Activated CD4-positive, alpha-beta T cell treated with anti-CD3 and anti-CD28 coated beads, Interleukin-2, amount 10 ng/mL, durations not matched to agents 7 days and 5 days (primary cell): ENCODE measurements around the gene PLXDC2. TPM values are rescaled to one million over a fixed set of nuclear protein-coding genes. Genes with fewer than 3 reads are reported as not detected.

Source experiments
- CTCF ChIA-PET: fragments of 350-600 bp; sonication (Branson Sonifier 250); formaldehyde crosslinking; loops from one replicate; lab custom pipeline; 2021; ENCODE audit warnings: antibody characterized with exemption; lab: Charles Lee
- POLR2A ChIA-PET: fragments of 350-600 bp; sonication (Branson Sonifier 250); formaldehyde crosslinking; loops from one replicate; lab custom pipeline; 2021; ENCODE audit warnings: antibody characterized with exemption; lab: Charles Lee
- DNase-seq: peaks from one replicate; pipeline ENCODE4 v3.0.0-alpha.2; 2020
- H3K27ac Mint-ChIP-seq: one replicate; pipeline ENCODE4 v1.8.0; 2021; ENCODE audit warnings: mild to moderate bottlenecking, moderate library complexity, mixed read lengths
- H3K27me3 Mint-ChIP-seq: one replicate; pipeline ENCODE4 v1.8.0; 2021; ENCODE audit warnings: mixed read lengths
- H3K36me3 Mint-ChIP-seq: one replicate; pipeline ENCODE4 v1.8.0; 2021; ENCODE audit warnings: low read depth, mixed read lengths
- H3K4me1 Mint-ChIP-seq: one replicate; pipeline ENCODE4 v1.8.0; 2021; ENCODE audit warnings: mixed read lengths
- H3K4me3 Mint-ChIP-seq: one replicate; pipeline ENCODE4 v1.8.0; 2021; ENCODE audit warnings: mild to moderate bottlenecking, moderate library complexity, mixed read lengths
- H3K9me3 Mint-ChIP-seq: one replicate; pipeline ENCODE4 v1.8.0; 2021; ENCODE audit warnings: mixed read lengths
- total RNA-seq, 2 experiments: library from RNA; stranded (reverse); gene quantifications; one replicate each; pipeline ENCODE4 v1.2.3, GENCODE V29; 2021

The PLXDC2 gene
- total RNA-seq, 2 experiments from 2014 or later, result not detected

DNA sequence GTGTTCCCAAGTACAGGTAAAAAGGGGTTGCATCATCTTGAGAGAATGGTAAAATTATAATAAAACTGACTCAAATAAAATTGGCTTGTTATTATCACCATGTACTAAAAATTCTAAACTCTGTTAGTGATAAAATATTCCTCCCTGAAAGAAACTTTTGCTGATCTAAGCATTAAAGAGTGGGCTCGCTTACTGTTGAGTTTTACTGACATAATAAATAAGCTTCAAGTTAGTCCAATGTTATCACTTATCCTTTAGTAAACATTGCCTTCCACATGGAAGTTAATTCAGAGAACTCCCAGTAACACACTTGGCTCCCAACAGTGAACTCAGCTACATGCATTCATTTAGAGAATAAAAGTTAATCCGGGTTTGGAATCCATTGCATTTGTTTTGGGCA lies 456.4 kb downstream of the PLXDC2 start:
- Mint-ChIP-seq H3K36me3 (no peaks in the 10 kb centered on the region), H3K4me3 (no peak overlapping the region), H3K4me1 (no peaks in the 10 kb centered on the region), H3K9me3 (no peaks in the 10 kb centered on the region), H3K27me3 (no peaks in the 10 kb centered on the region), H3K27ac (no peak overlapping the region)
- no peak for DNase-seq
- CTCF ChIA-PET, result no interaction called here
- POLR2A ChIA-PET, result no interaction called here

DNA sequence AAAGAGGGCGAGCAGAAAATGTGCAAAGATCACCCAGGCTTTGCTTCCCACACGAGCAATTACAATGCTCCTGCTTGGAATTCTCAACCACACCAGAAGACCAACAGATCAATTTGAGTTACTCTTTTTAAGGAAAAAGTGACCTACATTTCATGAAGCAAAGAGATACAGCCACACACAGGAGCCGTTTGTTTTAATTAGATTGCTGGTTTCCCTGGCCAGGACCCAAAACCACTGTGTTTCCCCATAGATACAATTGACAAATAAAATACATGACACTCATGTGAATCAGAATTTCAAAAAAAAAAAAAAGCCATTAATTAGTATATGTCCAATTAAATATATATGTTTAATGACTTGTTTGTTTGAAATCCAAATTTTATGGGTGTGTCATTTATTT lies 458.3 kb downstream of the PLXDC2 start:
- H3K4me3 Mint-ChIP-seq, result no peak overlapping the region
- H3K4me1 Mint-ChIP-seq, result no peaks in the 10 kb centered on the region
- H3K27me3 Mint-ChIP-seq, result no peaks in the 10 kb centered on the region
- no peaks in the 10 kb centered on the region for H3K9me3 Mint-ChIP-seq
- CTCF ChIA-PET, result no interaction called here
- H3K27ac Mint-ChIP-seq, result no peak overlapping the region
- POLR2A ChIA-PET, result no interaction called here
- no peaks in the 10 kb centered on the region for H3K36me3 Mint-ChIP-seq
- DNase-seq, result no peak

DNA sequence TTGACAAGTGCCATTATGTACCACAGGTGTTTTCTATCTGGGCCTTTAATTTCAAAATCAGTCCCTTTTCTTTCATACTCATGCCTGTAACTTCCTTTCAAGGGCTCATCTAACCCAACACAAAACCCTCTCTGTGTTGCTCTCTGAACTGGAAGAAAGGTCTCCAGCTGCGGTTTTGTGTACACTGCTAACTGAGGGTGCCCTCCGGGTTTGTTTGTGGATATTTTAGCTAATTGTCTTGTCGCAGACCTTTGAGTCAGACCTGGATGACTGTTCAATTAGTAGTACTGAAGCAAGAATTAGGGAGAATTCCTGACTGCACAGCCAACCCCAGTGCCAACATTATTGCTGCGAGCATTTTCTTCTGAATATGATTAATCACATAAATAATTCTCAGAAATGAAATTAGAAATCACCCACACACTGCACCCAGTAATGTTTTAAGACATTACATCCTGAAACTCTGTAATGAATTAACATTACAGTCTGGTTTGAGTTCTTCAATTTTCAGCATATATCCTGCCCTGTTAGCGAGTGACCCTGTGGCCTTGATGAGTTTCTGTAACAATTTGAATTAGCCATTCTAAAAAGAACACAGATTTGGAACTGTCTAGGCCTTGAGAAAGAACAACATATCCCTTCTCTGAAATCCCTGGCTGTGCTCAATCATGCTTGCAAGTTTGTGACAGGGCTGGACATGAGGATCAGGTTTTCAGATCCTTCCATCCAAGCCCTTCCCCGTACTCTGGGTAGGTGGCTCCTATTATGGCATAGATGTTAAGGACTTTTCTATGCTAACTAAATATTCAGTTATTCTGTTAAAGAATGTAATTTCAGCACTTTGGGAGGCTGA lies 460.1 kb downstream of the PLXDC2 start:
- ChIA-PET CTCF (no interaction called here), POLR2A (interaction anchor here (0.6 kb wide), 1 partner anchor 621 kb away, joined by 6 read pairs; no protein-coding TSS in a partner anchor)
- no peak overlapping the region for H3K4me3 Mint-ChIP-seq
- H3K9me3 Mint-ChIP-seq, result no peaks in the 10 kb centered on the region
- no peak for DNase-seq
- H3K36me3 Mint-ChIP-seq, result no peaks in the 10 kb centered on the region
- no peak overlapping the region for H3K27ac Mint-ChIP-seq
- H3K27me3 Mint-ChIP-seq, result no peaks in the 10 kb centered on the region
- no peaks in the 10 kb centered on the region for H3K4me1 Mint-ChIP-seq

DNA sequence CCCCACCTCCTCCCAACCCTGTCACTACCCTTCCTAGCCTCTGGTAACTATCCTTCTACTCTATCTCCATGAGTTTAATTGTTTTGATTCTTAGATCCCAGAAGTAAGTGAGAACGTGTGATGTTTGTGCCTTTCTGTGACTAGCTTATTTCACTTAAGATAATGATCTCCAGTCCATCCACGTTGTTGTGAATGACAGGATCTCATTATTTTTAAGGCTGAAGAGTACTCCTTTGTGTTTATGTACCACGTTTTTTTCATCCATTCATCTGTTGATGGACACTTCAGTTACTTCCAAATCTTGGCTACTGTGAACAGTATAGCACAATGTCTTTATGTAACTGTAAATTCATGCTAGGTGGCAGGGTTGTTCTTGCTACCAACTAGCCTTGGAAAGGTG lies 461.6 kb downstream of the PLXDC2 start:
- Mint-ChIP-seq H3K9me3 (no peaks in the 10 kb centered on the region), H3K27ac (no peak overlapping the region), H3K27me3 (no peaks in the 10 kb centered on the region), H3K4me3 (no peak overlapping the region), H3K4me1 (no peaks in the 10 kb centered on the region), H3K36me3 (no peaks in the 10 kb centered on the region)
- DNase-seq, result no peak
- CTCF ChIA-PET, result no interaction called here
- POLR2A ChIA-PET, result no interaction called here

DNA sequence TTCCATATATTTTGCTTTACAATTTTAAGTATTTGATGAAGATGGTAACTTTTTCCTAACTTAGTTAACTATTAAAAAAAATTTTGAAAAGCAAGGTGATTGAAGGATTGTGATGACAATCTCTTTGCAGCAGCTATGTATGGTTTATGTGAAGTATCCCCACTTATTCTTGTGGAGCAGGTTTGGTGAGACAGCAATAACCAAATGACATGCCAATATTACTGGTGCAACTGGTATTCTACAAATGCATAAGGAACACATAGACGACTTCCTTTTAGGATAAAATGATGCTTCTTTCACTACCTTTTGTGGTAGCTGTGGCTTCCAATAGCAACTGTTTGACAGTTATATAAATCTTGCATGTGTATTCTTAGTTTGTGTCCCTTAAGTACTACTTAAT lies 465.3 kb downstream of the PLXDC2 start:
- no peaks in the 10 kb centered on the region for H3K27me3 Mint-ChIP-seq
- no peak overlapping the region for H3K4me3 Mint-ChIP-seq
- no peaks in the 10 kb centered on the region for H3K4me1 Mint-ChIP-seq
- ChIA-PET POLR2A (no interaction called here), CTCF (no interaction called here)
- no peak overlapping the region for H3K27ac Mint-ChIP-seq
- no peaks in the 10 kb centered on the region for H3K9me3 Mint-ChIP-seq
- DNase-seq, result no peak
- H3K36me3 Mint-ChIP-seq, result no peaks in the 10 kb centered on the region

DNA sequence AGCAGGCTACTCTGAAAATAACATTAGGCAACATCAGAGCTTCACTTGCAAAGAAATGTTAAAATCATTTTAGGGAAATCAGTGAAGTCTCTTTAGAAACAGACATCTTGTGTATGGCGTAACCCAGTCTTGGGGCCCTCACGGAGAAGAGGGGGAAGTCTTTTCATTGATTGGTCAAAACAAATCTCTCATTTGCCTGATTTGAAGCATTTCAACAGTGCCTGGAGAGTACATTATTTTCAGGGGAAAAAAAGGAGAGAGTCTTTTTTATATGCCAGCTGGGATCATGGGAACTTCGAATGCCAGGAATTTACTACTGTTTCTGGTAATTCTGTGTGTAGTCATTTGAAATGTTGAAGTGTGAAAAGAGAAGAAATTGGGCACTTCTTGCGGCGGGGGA lies 471.4 kb downstream of the PLXDC2 start:
- no peaks in the 10 kb centered on the region for H3K4me1 Mint-ChIP-seq
- no peaks in the 10 kb centered on the region for H3K36me3 Mint-ChIP-seq
- H3K4me3 Mint-ChIP-seq, result no peak overlapping the region
- no peak overlapping the region for H3K27ac Mint-ChIP-seq
- CTCF ChIA-PET, result no interaction called here
- POLR2A ChIA-PET, result no interaction called here
- DNase-seq, result no peak
- H3K27me3 Mint-ChIP-seq, result no peaks in the 10 kb centered on the region
- peaks cover 6% of the 10 kb centered on the region for H3K9me3 Mint-ChIP-seq

DNA sequence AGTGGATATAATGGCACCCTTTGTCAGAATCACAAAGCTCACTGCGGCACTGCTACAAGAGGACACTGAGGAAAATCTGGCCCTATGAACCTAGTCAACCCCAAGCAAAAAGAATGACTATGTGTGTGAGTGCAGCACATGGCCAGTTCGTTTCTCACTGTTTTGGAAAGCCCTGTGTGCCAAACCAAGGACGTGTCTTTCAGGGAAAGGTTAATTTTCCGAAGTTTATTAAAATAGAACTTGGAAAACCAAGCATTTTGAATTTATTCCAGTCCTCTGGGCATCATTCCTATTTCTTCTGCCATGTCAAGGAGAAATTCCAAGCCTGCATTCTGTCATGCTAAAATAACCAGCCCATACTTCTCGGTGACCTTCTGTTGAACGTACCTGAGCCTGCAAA lies 471.8 kb downstream of the PLXDC2 start:
- Mint-ChIP-seq H3K27me3 (no peaks in the 10 kb centered on the region), H3K9me3 (peaks cover 6% of the 10 kb centered on the region), H3K4me1 (no peaks in the 10 kb centered on the region), H3K27ac (no peak overlapping the region), H3K4me3 (no peak overlapping the region), H3K36me3 (no peaks in the 10 kb centered on the region)
- POLR2A ChIA-PET, result no interaction called here
- DNase-seq, result no peak
- CTCF ChIA-PET, result no interaction called here

DNA sequence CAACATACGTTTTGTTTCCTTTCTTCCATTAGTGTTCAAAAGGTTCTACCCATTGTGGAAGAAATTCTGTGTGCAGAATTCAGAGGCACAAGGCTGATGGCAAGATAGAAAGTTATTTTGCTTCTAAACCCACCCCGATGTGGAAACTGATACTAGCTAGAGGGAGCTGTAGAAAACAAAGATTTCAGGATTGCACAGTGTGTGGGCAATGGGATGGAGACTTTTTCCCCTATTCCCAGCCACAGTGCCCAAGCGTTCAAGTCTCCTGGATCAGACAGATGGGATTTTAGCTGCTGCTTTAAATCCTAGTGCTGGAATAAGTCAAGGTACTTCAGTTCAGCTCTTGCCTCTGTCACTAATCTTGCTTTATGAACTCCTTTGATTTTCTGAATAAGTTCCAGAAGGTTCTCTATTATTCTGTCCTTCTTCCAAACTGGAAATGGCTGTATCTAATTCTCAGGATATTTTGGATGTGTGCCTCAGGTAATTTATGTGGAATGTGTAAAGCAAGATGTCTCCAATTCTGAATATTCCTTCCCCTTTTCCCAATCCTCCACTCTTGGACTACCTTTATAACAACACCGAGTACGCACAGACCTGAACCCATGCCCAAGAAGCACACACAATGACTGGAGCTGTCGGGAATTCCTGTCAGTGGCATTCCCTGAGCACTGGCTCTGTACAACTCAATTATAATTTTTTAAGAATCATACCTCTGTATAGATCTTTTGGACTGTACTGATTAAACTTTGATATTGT lies 473.0 kb downstream of the PLXDC2 start:
- Mint-ChIP-seq H3K9me3 (peaks cover 6% of the 10 kb centered on the region), H3K27me3 (no peaks in the 10 kb centered on the region), H3K27ac (no peak overlapping the region), H3K36me3 (no peaks in the 10 kb centered on the region), H3K4me1 (no peaks in the 10 kb centered on the region), H3K4me3 (no peak overlapping the region)
- POLR2A ChIA-PET, result no interaction called here
- CTCF ChIA-PET, result no interaction called here
- DNase-seq, result no peak

DNA sequence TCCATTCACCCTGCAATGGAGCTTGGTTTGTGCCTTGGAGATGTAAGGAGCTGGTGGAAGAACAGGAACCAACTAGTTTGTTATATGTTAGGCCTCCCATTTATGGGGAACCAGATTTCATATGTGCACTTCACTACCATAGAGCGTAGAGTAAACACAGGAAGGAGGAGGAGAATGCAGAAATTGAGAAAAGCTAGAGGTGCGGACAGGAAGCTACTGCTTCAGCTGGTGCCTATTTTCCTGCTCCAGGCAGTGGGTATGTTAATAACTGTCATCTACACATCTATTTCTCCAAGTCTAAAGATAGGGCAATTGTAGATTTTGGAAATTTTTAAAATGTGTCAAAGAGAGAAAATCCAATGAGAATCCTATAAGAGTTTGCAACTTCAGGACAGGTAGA lies 482.2 kb downstream of the PLXDC2 start:
- ChIA-PET CTCF (no interaction called here), POLR2A (no interaction called here)
- Mint-ChIP-seq H3K4me1 (no peaks in the 10 kb centered on the region), H3K36me3 (no peaks in the 10 kb centered on the region), H3K27ac (no peak overlapping the region), H3K4me3 (no peak overlapping the region), H3K9me3 (peaks cover 6% of the 10 kb centered on the region), H3K27me3 (no peaks in the 10 kb centered on the region)
- DNase-seq, result no peak

DNA sequence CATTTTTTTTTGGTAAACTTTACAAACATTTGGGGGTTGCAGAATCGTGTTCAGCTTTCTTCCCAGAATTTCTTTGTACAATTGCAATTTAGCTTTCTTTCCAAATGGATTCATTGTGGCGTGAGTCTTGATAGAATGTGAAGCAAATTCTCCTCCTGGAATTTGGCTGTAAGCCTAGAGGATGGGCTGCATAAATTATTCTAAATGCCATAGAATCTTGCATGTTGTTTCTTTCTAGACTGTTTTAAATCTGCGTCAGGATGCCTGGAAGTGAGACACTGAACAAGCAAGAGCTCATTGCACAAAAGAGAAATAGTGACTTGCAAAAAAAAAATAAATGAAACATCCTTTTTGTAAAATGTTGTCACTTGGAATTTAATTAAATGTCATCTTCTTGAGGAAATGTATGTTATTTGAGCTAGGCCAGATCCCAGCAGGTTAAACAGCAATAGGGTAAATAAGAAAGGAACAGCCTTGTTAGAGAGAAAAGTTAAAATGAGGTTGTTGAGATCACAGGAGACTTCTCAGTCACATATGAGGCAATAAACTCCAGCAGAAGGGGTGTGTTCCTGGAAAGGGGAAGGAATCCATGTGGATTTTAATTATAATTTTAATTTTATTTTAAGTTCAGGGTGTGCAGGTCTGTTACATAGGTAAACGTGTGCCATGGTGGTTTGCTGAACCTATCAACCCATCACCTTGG lies 483.0 kb downstream of the PLXDC2 start:
- Mint-ChIP-seq H3K27ac (no peak overlapping the region), H3K36me3 (no peaks in the 10 kb centered on the region), H3K4me3 (no peak overlapping the region), H3K27me3 (no peaks in the 10 kb centered on the region), H3K4me1 (no peaks in the 10 kb centered on the region), H3K9me3 (peaks cover 6% of the 10 kb centered on the region)
- no peak for DNase-seq
- CTCF ChIA-PET, result no interaction called here
- POLR2A ChIA-PET, result no interaction called here

DNA sequence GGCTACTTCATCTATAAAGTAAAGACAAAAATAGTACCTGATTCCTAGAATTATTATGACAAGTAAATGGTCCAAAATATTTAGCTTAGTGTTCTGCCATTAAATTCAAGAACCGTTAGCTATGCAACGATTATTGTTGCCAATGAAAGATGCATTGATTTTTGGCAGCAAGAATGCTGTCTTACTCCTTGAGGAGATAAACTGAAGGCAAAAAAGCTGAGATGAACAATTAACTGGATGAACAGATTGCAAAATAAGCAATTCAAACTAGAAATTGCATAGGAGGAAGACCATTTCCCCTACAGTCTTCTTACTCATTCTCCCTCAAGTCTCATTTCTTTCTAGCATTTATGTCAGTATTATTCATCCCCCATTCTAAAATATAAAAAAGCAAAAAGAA lies 484.5 kb downstream of the PLXDC2 start:
- Mint-ChIP-seq H3K9me3 (peaks cover 3% of the 10 kb centered on the region), H3K4me1 (no peaks in the 10 kb centered on the region), H3K27ac (no peak overlapping the region), H3K27me3 (no peaks in the 10 kb centered on the region), H3K36me3 (no peaks in the 10 kb centered on the region), H3K4me3 (no peak overlapping the region)
- no peak for DNase-seq
- ChIA-PET CTCF (no interaction called here), POLR2A (no interaction called here)

DNA sequence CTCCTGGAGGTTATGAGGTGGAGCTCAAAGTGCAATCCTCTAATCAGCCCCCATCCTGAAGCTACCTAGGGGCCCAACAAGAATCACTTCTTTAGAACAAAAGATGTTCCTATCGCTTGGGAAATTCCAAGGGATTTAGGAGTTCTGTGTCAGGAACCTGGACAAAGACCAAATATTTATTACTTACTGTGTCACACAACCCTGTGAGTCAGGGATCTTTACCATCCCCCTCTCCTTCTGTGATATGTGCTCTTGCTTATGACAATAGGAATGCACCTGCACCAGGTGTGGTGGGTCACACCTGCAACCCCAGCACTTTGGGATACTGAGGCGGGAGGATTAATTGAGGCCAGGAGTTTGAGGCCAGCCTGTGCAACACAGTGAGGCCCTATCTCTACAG lies 485.8 kb downstream of the PLXDC2 start:
- no peak overlapping the region for H3K4me3 Mint-ChIP-seq
- no peak overlapping the region for H3K27ac Mint-ChIP-seq
- H3K4me1 Mint-ChIP-seq, result no peaks in the 10 kb centered on the region
- no peaks in the 10 kb centered on the region for H3K36me3 Mint-ChIP-seq
- no peak for DNase-seq
- no peaks in the 10 kb centered on the region for H3K27me3 Mint-ChIP-seq
- ChIA-PET POLR2A (no interaction called here), CTCF (no interaction called here)
- peaks cover 6% of the 10 kb centered on the region for H3K9me3 Mint-ChIP-seq
